Measurements from ENCODE around the gene CLIC3. TPM values are rescaled to one million over a fixed set of nuclear protein-coding genes. Genes with fewer than 3 reads are reported as not detected.

Gene CLIC3
- total and polyA plus RNA-seq, 2 donors (not counting 1 experiment from before 2014, with no cell fraction given) = 1.1 to 1.9 TPM

GRCh38 chr9:137034709-137035506, 38.5 kb upstream of the CLIC3 start:
- CTCF ChIA-PET = interaction anchor here (0.6 to 3.9 kb wide), 64 partner anchors 9 to 545 kb away, joined by 3 to 106 read pairs (median 4); partner anchors contain the start of genes AJM1, C8G, CLIC3 and DPP7
- Histone ChIP-seq H3K4me2 (replicated peaks; ENCODE audit: low read depth, low read length, poor library complexity, severe bottlenecking) (peak overlapping the region; percentile 82), H3K36me3 (replicated peaks in 1 of 2; ENCODE audit: control extremely low read depth in 1 of 2, control insufficient read depth in 1 of 2, extremely low read depth in 1 of 2, insufficient read depth in 2 of 2, low read length in 1 of 2) (no peaks in the 10 kb centered on the region), H3K27ac (ENCODE audit: low read length in 2 of 2) (peak overlapping the region; percentile 36 to 47), H4K20me1 (ENCODE audit: control insufficient read depth, insufficient read depth, low read length, poor library complexity, severe bottlenecking) (no peaks in the 10 kb centered on the region), H3K4me3 (ENCODE audit: control extremely low read depth in 1 of 5, extremely low read depth in 1 of 5, insufficient read depth in 1 of 5, low read depth in 2 of 5, low read length in 4 of 5) (peak overlapping the region in 4 of 5 experiments; percentile 8 to 37 (median 22)), H3K4me1 (ENCODE audit: control insufficient read depth in 2 of 2, insufficient read depth in 2 of 2, low read length in 2 of 2) (peaks cover 51 to 56% of the 10 kb centered on the region in 2 donors), H3K9ac (ENCODE audit: low read length) (peak overlapping the region; percentile 52), H3K27me3 (replicated peaks in 1 of 4; ENCODE audit: control extremely low read depth in 1 of 4, control insufficient read depth in 3 of 4, insufficient read depth in 4 of 4, low read length in 3 of 4) (peaks cover 0 to 6% (median 0%) of the 10 kb centered on the region in 4 experiments), H3K9me3 (ENCODE audit: control extremely low read depth in 1 of 3, control insufficient read depth in 2 of 3, insufficient read depth in 1 of 3, low read length in 2 of 3) (peaks cover 0 to 11% (median 0%) of the 10 kb centered on the region in 3 donors), H2AFZ (ENCODE audit: insufficient read depth, low read depth, low read length, poor library complexity, severe bottlenecking) (peak overlapping the region; percentile 61), H3K79me2 (ENCODE audit: control insufficient read depth, insufficient read depth, low read length) (peaks cover 12% of the 10 kb centered on the region)
- H3K4me1 Mint-ChIP-seq = peaks cover 47% of the 10 kb centered on the region
- intact Hi-C loops (cut with micrococcal nuclease) = loop anchor here (1.0 to 5.0 kb wide), 4 partner anchors 31 to 248 kb away; partner anchors contain the start of genes AJM1 and SAPCD2
- ATAC-seq (ENCODE audit: low read depth) (peak; percentile 64), DNase-seq (peak; percentile 91)
- no peaks in the 10 kb centered on the region for H3K27me3 Mint-ChIP-seq
- peak overlapping the region; percentile 86 for H3K27ac Mint-ChIP-seq
- no peaks in the 10 kb centered on the region for H3K9me3 Mint-ChIP-seq (ENCODE audit: insufficient read depth)
- H3K4me3 Mint-ChIP-seq = peak overlapping the region; percentile 79
- under 1% methylated on average over 20 of the region's 24 CpGs for WGBS (ENCODE audit: insufficient coverage)
- POLR2A ChIA-PET = interaction anchor here (0.6 to 1.4 kb wide), 12 partner anchors 14 to 388 kb away, joined by 3 to 6 read pairs (median 3); partner anchors contain the start of genes EXD3, NOXA1, PAXX and RABL6
- TF ChIP-seq EZH2 (IDR thresholded peaks at IDR 0.05; ENCODE audit: borderline replicate concordance, insufficient read depth, low read depth, low read length, poor library complexity, severe bottlenecking) = no peak
- TF ChIP-seq, protein P1, sequence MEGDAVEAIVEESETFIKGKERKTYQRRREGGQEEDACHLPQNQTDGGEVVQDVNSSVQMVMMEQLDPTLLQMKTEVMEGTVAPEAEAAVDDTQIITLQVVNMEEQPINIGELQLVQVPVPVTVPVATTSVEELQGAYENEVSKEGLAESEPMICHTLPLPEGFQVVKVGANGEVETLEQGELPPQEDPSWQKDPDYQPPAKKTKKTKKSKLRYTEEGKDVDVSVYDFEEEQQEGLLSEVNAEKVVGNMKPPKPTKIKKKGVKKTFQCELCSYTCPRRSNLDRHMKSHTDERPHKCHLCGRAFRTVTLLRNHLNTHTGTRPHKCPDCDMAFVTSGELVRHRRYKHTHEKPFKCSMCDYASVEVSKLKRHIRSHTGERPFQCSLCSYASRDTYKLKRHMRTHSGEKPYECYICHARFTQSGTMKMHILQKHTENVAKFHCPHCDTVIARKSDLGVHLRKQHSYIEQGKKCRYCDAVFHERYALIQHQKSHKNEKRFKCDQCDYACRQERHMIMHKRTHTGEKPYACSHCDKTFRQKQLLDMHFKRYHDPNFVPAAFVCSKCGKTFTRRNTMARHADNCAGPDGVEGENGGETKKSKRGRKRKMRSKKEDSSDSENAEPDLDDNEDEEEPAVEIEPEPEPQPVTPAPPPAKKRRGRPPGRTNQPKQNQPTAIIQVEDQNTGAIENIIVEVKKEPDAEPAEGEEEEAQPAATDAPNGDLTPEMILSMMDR (IDR thresholded peaks at IDR 0.05) = peak; percentile 90

All from B cell (primary cell).